GM23338 (cell line): Measurements from ENCODE around the gene GFOD1. TPM values are rescaled to one million over a fixed set of nuclear protein-coding genes. Genes with fewer than 3 reads are reported as not detected.

Experiments used
- ATAC-seq: fragments of 200-7000 bp; cut with Tn5 transposase; 3 replicates; pipeline ENCODE4 v1.9.1; 2020
- DNase-seq: peaks from one replicate; pipeline ENCODE4 v3.0.0-alpha.2; 2015; ENCODE audit warnings: low spot score
- H2AFZ ChIP-seq: fragments of 200-600 bp; sonication (generic); 2 replicates; pipeline ENCODE4 v1.8.0; 2016; ENCODE audit warnings: antibody characterized with exemption, mild to moderate bottlenecking, moderate library complexity
- H3F3A ChIP-seq: fragments of 200-600 bp; sonication (generic); replicated peaks from 2 replicates; pipeline ENCODE4 v1.8.0; 2017; ENCODE audit warnings: antibody characterized with exemption, mixed run types, low read depth
- H3K27ac ChIP-seq: fragments of 200-600 bp; sonication (generic); 2 replicates; pipeline ENCODE4 v1.6.1; 2016; ENCODE audit warnings: low read depth
- H3K27me3 ChIP-seq: fragments of 200-600 bp; sonication (generic); 2 replicates; pipeline ENCODE4 v1.8.0; 2016; ENCODE audit warnings: mild to moderate bottlenecking, mixed run types, moderate library complexity; ENCODE audit not compliant: insufficient read depth
- H3K36me3 ChIP-seq: fragments of 200-600 bp; sonication (generic); 2 replicates; pipeline ENCODE4 v1.8.0; 2016; ENCODE audit warnings: mild to moderate bottlenecking; ENCODE audit not compliant: insufficient read depth
- H3K4me1 ChIP-seq: fragments of 200-600 bp; sonication (generic); 2 replicates; pipeline ENCODE4 v1.8.0; 2016; ENCODE audit warnings: mild to moderate bottlenecking, moderate library complexity; ENCODE audit not compliant: insufficient read depth
- H3K4me2 ChIP-seq: fragments of 200-600 bp; sonication (generic); 2 replicates; pipeline ENCODE4 v1.7.1; 2017; ENCODE audit warnings: mixed run types
- H3K4me3 ChIP-seq: fragments of 200-600 bp; sonication (generic); 2 replicates; pipeline ENCODE4 v1.6.1; 2016; ENCODE audit warnings: mixed run types
- H3K79me2 ChIP-seq: fragments of 200-600 bp; sonication (generic); replicated peaks from 2 replicates; pipeline ENCODE4 v1.8.0; 2017; ENCODE audit warnings: mild to moderate bottlenecking; ENCODE audit not compliant: insufficient read depth
- H3K9me2 ChIP-seq: fragments of 200-600 bp; sonication (generic); 2 replicates; pipeline ENCODE4 v1.8.0; 2017; ENCODE audit not compliant: insufficient read depth
- H4K20me1 ChIP-seq: fragments of 200-600 bp; sonication (generic); replicated peaks from 2 replicates; pipeline ENCODE4 v1.8.0; 2017; ENCODE audit warnings: mild to moderate bottlenecking; ENCODE audit not compliant: insufficient read depth
- H3K27ac Mint-ChIP-seq: 2 replicates; pipeline ENCODE4 v1.8.0; 2020; ENCODE audit warnings: inconsistent platforms, mild to moderate bottlenecking, moderate library complexity, mixed read lengths
- H3K27me3 Mint-ChIP-seq: 3 replicates; pipeline ENCODE4 v1.8.0; 2022; ENCODE audit warnings: low read depth, mild to moderate bottlenecking, moderate library complexity, mixed read lengths, inconsistent platforms; ENCODE audit not compliant: insufficient read depth, poor library complexity
- H3K36me3 Mint-ChIP-seq: 3 replicates; pipeline ENCODE4 v1.8.0; 2021; ENCODE audit warnings: low read depth, mild to moderate bottlenecking, inconsistent platforms, moderate library complexity, mixed read lengths
- H3K4me1 Mint-ChIP-seq: 3 replicates; pipeline ENCODE4 v1.8.0; 2020; ENCODE audit warnings: mild to moderate bottlenecking, inconsistent platforms, mixed read lengths
- H3K4me3 Mint-ChIP-seq: 3 replicates; pipeline ENCODE4 v1.8.0; 2021; ENCODE audit warnings: moderate library complexity, mild to moderate bottlenecking, inconsistent platforms, mixed read lengths
- H3K9me3 Mint-ChIP-seq: 3 replicates; pipeline ENCODE4 v1.8.0; 2020; ENCODE audit warnings: moderate library complexity, mild to moderate bottlenecking, inconsistent platforms, mixed read lengths
- CREB1 ChIP-seq: fragments of 250-450 bp; sonication (Bioruptor Pico); IDR thresholded peaks from 2 replicates; pipeline ENCODE4 v1.5.0; 2020; ENCODE audit warnings: low read depth, mild to moderate bottlenecking, moderate library complexity
- ETS1 ChIP-seq: IDR thresholded peaks from 2 replicates; pipeline ENCODE4 v1.6.1; 2016; ENCODE audit warnings: antibody characterized with exemption
- EZH2 ChIP-seq: fragments of 200-600 bp; sonication (generic); IDR thresholded peaks from one replicate; pipeline ENCODE4 v1.8.0; 2017; ENCODE audit warnings: antibody characterized with exemption, mild to moderate bottlenecking, low read depth; ENCODE audit not compliant: unreplicated experiment
- EZH2phosphoT487 ChIP-seq: fragments of 200-600 bp; sonication (generic); IDR thresholded peaks from one replicate; pipeline ENCODE4 v1.8.1; 2018; ENCODE audit warnings: antibody characterized with exemption; ENCODE audit not compliant: unreplicated experiment
- NANOG ChIP-seq: IDR thresholded peaks from 2 replicates; pipeline ENCODE4 v1.6.1; 2016; ENCODE audit warnings: antibody characterized with exemption, borderline replicate concordance
- POLR2AphosphoS5 ChIP-seq: IDR thresholded peaks from 2 replicates; pipeline ENCODE4 v1.6.1; 2016; ENCODE audit warnings: antibody characterized with exemption, low read depth
- STAT1 ChIP-seq: IDR thresholded peaks from one replicate; pipeline ENCODE4 v1.6.1; 2016; ENCODE audit warnings: antibody characterized with exemption; ENCODE audit not compliant: unreplicated experiment
- ZNF114 ChIP-seq: fragments of 250-450 bp; sonication (Bioruptor Pico); IDR thresholded peaks from 2 replicates; pipeline ENCODE4 v1.5.0; 2020; ENCODE audit warnings: mild to moderate bottlenecking, moderate library complexity
- polyA plus RNA-seq: library from polyadenylated mRNA; unstranded; fragments of >200 nt; fragmentation: Nextera tagmentation; extraction: Ambion mirVana; gene quantifications from 2 replicates; pipeline ENCODE4 v1.2.1, GENCODE V29; 2016
- total RNA-seq: library from RNA; depleted of rRNA; stranded (reverse); fragments of >200 nt; shearing (Covaris generic); gene quantifications from 2 replicates; pipeline ENCODE4 v1.2.3, GENCODE V29; 2014
- TF ChIP-seq, protein P1 (sequence below): IDR thresholded peaks from one replicate; pipeline ENCODE4 v1.6.1; 2018; ENCODE audit warnings: antibody characterized with exemption; ENCODE audit not compliant: unreplicated experiment

GFOD1 gene
- total and polyA plus RNA-seq, 2 experiments from 2014 or later, result 4.9 to 12.8 TPM

DNA sequence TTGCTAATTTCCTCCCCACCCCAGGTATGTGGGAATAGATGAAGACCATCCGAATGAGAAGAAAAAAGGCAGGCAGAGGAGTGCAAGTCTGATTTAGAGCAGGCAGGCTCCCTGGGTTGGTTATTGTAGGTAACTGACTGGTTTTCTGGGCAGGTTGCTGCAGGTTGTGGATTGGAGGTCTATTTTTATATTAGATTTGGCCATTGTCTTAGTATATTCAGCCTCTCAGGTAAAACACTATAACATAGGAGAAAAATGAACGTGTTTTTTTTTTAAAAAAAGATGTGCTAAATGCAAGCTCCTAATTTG lies 158.6 kb downstream of the GFOD1 start:
- Histone ChIP-seq H3K36me3 (peaks cover 10% of the 10 kb centered on the region), H3K9me2 (no peaks in the 10 kb centered on the region), H3K27ac (peak overlapping the region; percentile 87), H3K4me1 (0 out of 2 replicates have a peak, but pooled peaks cover 4% of the 10 kb centered on the region), H3K27me3 (no peaks in the 10 kb centered on the region), H4K20me1 (no peaks in the 10 kb centered on the region), H2AFZ (peak overlapping the region; percentile 67; the same call in 1 of the 2 replicates), H3K4me3 (peak overlapping the region; percentile 82), H3K4me2 (peak overlapping the region; percentile 76), H3K79me2 (peaks cover 16% of the 10 kb centered on the region), H3F3A (0 out of 2 replicates have a peak, but pooled peaks cover 2% of the 10 kb centered on the region)
- ATAC-seq (no peak), DNase-seq (no peak)
- no peaks in the 10 kb centered on the region for H3K9me3 Mint-ChIP-seq
- peaks cover 24% of the 10 kb centered on the region; the same call in 2 of the 3 replicates for H3K36me3 Mint-ChIP-seq
- H3K27me3 Mint-ChIP-seq, result no peaks in the 10 kb centered on the region
- TF ChIP-seq STAT1 (no peak), EZH2 (no peak), NANOG (no peak), CREB1 (CRISPR knock-in tag) (no peak), ZNF114 (CRISPR knock-in tag) (no peak)
- TF ChIP-seq, protein P1, sequence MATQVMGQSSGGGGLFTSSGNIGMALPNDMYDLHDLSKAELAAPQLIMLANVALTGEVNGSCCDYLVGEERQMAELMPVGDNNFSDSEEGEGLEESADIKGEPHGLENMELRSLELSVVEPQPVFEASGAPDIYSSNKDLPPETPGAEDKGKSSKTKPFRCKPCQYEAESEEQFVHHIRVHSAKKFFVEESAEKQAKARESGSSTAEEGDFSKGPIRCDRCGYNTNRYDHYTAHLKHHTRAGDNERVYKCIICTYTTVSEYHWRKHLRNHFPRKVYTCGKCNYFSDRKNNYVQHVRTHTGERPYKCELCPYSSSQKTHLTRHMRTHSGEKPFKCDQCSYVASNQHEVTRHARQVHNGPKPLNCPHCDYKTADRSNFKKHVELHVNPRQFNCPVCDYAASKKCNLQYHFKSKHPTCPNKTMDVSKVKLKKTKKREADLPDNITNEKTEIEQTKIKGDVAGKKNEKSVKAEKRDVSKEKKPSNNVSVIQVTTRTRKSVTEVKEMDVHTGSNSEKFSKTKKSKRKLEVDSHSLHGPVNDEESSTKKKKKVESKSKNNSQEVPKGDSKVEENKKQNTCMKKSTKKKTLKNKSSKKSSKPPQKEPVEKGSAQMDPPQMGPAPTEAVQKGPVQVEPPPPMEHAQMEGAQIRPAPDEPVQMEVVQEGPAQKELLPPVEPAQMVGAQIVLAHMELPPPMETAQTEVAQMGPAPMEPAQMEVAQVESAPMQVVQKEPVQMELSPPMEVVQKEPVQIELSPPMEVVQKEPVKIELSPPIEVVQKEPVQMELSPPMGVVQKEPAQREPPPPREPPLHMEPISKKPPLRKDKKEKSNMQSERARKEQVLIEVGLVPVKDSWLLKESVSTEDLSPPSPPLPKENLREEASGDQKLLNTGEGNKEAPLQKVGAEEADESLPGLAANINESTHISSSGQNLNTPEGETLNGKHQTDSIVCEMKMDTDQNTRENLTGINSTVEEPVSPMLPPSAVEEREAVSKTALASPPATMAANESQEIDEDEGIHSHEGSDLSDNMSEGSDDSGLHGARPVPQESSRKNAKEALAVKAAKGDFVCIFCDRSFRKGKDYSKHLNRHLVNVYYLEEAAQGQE, result no peak
- H3K27ac Mint-ChIP-seq, result peak overlapping the region; percentile 96
- H3K4me3 Mint-ChIP-seq, result peak overlapping the region; percentile 94
- H3K4me1 Mint-ChIP-seq, result peaks cover 13% of the 10 kb centered on the region

DNA sequence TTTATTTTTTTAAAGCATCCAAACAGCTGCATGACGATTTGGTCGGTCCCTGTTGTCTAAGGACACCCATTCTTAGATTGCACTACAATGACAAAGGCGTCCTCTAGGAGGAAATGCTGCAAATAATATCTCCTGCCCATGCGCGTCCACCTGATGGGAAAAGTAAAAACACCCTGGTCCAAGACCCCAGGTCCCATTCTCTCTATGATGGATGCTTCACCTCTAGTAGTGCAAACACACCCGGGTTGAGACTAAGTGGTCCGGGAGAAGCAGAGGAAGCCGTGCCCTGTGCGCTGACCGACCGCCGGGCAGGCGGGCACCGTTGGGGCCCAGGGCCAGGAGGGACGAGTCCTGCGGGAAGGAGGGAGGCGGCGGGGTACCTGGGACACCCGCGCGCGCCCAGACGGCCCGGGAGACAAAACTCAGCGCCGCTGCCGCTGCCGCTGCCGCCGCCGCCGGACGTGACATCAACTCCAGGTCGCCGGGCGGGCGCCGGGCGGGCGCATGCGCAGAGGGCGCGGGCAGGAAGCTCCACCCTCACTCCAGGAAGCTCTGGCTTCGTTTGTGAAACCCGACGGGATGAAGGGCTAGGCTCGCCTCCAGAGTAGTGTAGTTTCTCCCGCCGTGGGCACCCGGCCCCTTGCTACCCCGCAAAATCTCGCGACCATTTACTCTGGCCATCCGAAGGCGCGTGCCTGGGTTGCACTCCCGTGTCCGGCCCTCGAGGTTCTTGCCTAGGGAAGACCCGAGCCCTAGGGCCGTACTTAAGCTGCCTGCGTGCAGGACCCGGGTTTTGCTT lies 159.1 kb downstream of the GFOD1 start, which contains the start of gene TBC1D7:
Gene TBC1D7 (minus strand): TSS at position 462 of the 799 bp plus-strand sequence. CDS start 1,639 bp downstream, outside the sequence.
- peak; percentile 91 for DNase-seq
- peak; percentile 92 for ATAC-seq
- Histone ChIP-seq H3K4me1 (0 out of 2 replicates have a peak, but pooled peaks cover 4% of the 10 kb centered on the region), H3K27me3 (no peaks in the 10 kb centered on the region), H3K9me2 (no peaks in the 10 kb centered on the region), H3K36me3 (peaks cover 10% of the 10 kb centered on the region), H3K79me2 (peaks cover 16% of the 10 kb centered on the region), H3K4me3 (peak within 1 kb of the TSS; percentile 82), H2AFZ (peak within 1 kb of the TSS; percentile 78; the same call in 1 of the 2 replicates), H3K27ac (peak within 1 kb of the TSS; percentile 87), H4K20me1 (no peaks in the 10 kb centered on the region), H3F3A (0 out of 2 replicates have a peak, but pooled peaks cover 2% of the 10 kb centered on the region), H3K4me2 (peak within 1 kb of the TSS; percentile 86)
- Mint-ChIP-seq H3K4me1 (peaks cover 13% of the 10 kb centered on the region), H3K9me3 (no peaks in the 10 kb centered on the region), H3K4me3 (peak within 1 kb of the TSS; percentile 94), H3K27ac (peak within 1 kb of the TSS; percentile 96), H3K36me3 (peaks cover 30% of the 10 kb centered on the region; the same call in 2 of the 3 replicates), H3K27me3 (no peaks in the 10 kb centered on the region)
- TF ChIP-seq NANOG (no peak), STAT1 (no peak), EZH2phosphoT487 (no peak), ZNF114 (CRISPR knock-in tag) (no peak), ETS1 (no peak), POLR2AphosphoS5 (peak; percentile 94), CREB1 (CRISPR knock-in tag) (no peak; the same call in 1 of the 2 replicates)
- TF ChIP-seq, protein P1, result peak; percentile 19
